Endodermal cell (in vitro differentiated cells): ENCODE data around the gene CHMP1B. TPM values are rescaled to one million over a fixed set of nuclear protein-coding genes. Genes with fewer than 3 reads are reported as not detected.

ENCODE experiments used
- DNase-seq: peaks from one replicate; pipeline ENCODE4 v3.0.0-alpha.2; 2017
- H3K27ac ChIP-seq: 2 replicates; pipeline ENCODE4 v1.5.1; 2013; ENCODE audit warnings: mild to moderate bottlenecking, low read depth, low read length, moderate library complexity
- H3K27me3 ChIP-seq: 2 replicates; pipeline ENCODE4 v1.6.1; 2013; ENCODE audit warnings: mild to moderate bottlenecking, low read length, moderate library complexity; ENCODE audit not compliant: insufficient read depth, control insufficient read depth, poor library complexity, severe bottlenecking
- H3K36me3 ChIP-seq: 2 replicates; pipeline ENCODE4 v1.7.0; 2013; ENCODE audit warnings: mild to moderate bottlenecking, low read length, moderate library complexity; ENCODE audit not compliant: control insufficient read depth, insufficient read depth
- H3K4me1 ChIP-seq: one replicate; pipeline ENCODE4 v1.7.0; 2013; ENCODE audit warnings: low read length; ENCODE audit not compliant: control insufficient read depth, insufficient read depth
- H3K4me3 ChIP-seq: 2 replicates; pipeline ENCODE4 v1.5.1; 2013; ENCODE audit warnings: mild to moderate bottlenecking, low read length, moderate library complexity
- H3K9ac ChIP-seq: 2 replicates; pipeline ENCODE4 v1.6.1; 2013; ENCODE audit warnings: mild to moderate bottlenecking, low read length, moderate library complexity; ENCODE audit not compliant: poor library complexity, severe bottlenecking; ENCODE audit errors: extremely low read depth
- H3K9me3 ChIP-seq: 2 replicates; pipeline ENCODE4 v1.6.1; 2013; ENCODE audit warnings: mild to moderate bottlenecking, low read length, moderate library complexity; ENCODE audit not compliant: control insufficient read depth
- H3K27ac Mint-ChIP-seq: 2 replicates; pipeline ENCODE4 v1.8.0; 2020; ENCODE audit warnings: mixed read lengths
- H3K27me3 Mint-ChIP-seq: 2 replicates; pipeline ENCODE4 v1.8.0; 2021; ENCODE audit warnings: mild to moderate bottlenecking, mixed read lengths; ENCODE audit not compliant: insufficient read depth
- H3K36me3 Mint-ChIP-seq: 2 replicates; pipeline ENCODE4 v1.8.0; 2020; ENCODE audit warnings: low read depth, mixed read lengths
- H3K4me1 Mint-ChIP-seq: 2 replicates; pipeline ENCODE4 v1.8.0; 2020; ENCODE audit warnings: mixed read lengths
- H3K4me3 Mint-ChIP-seq: 2 replicates; pipeline ENCODE4 v1.8.0; 2020; ENCODE audit warnings: mild to moderate bottlenecking, moderate library complexity, mixed read lengths
- H3K9me3 Mint-ChIP-seq: 2 replicates; pipeline ENCODE4 v1.8.0; 2020; ENCODE audit warnings: mild to moderate bottlenecking, mixed read lengths
- WGBS, 2 experiments: methylation state at CpG; one replicate each; pipeline versions ENCODE4 v1.1.5 to v1.1.7; 2013; ENCODE audit warnings: missing lambda C conversion rate in 2 of 2, mixed read lengths in 1 of 2; ENCODE audit not compliant: insufficient coverage in 1 of 2, insufficient read length in 1 of 2; 5-methylcytosine and 5-hydroxymethylcytosine counted together
- total RNA-seq, 2 donors: library from RNA; stranded (reverse); fragmentation: NEBNext Ultra II Directional in 1 of 2; extraction: Animal tissue kit (Norgen Biotek cat#: 25700) in 1 of 2; gene quantifications; 2 replicates in 1 of 2; 3 replicates in 1 of 2; pipeline ENCODE4 v1.2.1, GENCODE V29; 2021
- TF ChIP-seq, protein P1 (sequence below): fragments of 200-600 bp; sonication (generic); conservative IDR thresholded peaks from 2 replicates; pipeline ENCODE4 v1.5.0; 2021; ENCODE audit warnings: antibody characterized with exemption, mild to moderate bottlenecking

Gene CHMP1B
- total RNA-seq, 2 donors from 2014 or later: 35.3 to 35.8 TPM

DNA sequence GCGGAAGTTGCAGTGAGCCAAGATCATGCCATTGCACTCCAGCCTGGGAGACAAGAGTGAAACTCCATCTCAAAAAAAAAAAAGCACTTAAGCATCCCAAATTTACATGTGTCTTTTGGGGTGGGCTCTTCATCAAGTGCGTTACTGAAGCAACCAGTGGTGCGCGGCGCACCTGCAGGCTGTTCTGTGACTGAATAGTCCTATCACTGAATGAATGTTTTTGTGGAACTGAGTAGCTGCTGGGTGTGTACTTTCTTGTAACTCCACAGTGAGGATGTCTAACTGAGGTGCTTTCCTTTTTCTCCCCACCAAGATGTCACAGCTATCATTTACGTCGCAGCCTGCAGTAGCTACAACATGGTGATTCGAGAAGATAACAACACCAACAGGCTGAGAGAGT is 17.0 kb downstream of the CHMP1B start:
- H3K9me3 Mint-ChIP-seq: no peaks in the 10 kb centered on the region
- 95 to 96% methylated on average over 5 to 8 of the region's 8 CpGs for WGBS, 2 experiments
- Histone ChIP-seq H3K27me3 (no peaks in the 10 kb centered on the region), H3K9ac (no peak overlapping the region), H3K27ac (no peak overlapping the region), H3K4me1 (no peaks in the 10 kb centered on the region), H3K9me3 (no peaks in the 10 kb centered on the region), H3K36me3 (peaks cover 47% of the 10 kb centered on the region), H3K4me3 (no peak overlapping the region)
- no peak overlapping the region for H3K27ac Mint-ChIP-seq
- H3K4me1 Mint-ChIP-seq: no peaks in the 10 kb centered on the region
- peak; percentile 20 for DNase-seq
- peaks cover 58% of the 10 kb centered on the region for H3K36me3 Mint-ChIP-seq
- no peaks in the 10 kb centered on the region for H3K27me3 Mint-ChIP-seq
- H3K4me3 Mint-ChIP-seq: no peak overlapping the region
- TF ChIP-seq, protein P1, sequence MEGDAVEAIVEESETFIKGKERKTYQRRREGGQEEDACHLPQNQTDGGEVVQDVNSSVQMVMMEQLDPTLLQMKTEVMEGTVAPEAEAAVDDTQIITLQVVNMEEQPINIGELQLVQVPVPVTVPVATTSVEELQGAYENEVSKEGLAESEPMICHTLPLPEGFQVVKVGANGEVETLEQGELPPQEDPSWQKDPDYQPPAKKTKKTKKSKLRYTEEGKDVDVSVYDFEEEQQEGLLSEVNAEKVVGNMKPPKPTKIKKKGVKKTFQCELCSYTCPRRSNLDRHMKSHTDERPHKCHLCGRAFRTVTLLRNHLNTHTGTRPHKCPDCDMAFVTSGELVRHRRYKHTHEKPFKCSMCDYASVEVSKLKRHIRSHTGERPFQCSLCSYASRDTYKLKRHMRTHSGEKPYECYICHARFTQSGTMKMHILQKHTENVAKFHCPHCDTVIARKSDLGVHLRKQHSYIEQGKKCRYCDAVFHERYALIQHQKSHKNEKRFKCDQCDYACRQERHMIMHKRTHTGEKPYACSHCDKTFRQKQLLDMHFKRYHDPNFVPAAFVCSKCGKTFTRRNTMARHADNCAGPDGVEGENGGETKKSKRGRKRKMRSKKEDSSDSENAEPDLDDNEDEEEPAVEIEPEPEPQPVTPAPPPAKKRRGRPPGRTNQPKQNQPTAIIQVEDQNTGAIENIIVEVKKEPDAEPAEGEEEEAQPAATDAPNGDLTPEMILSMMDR: no peak

- H3K27ac ChIP-seq: no peak overlapping the region
- Mint-ChIP-seq H3K9me3 (peaks cover 14% of the 10 kb centered on the region), H3K27ac (no peak overlapping the region), H3K4me1 (no peaks in the 10 kb centered on the region), H3K4me3 (no peak overlapping the region), H3K36me3 (peaks cover 71% of the 10 kb centered on the region), H3K27me3 (no peaks in the 10 kb centered on the region)
- H3K9ac ChIP-seq: no peak overlapping the region
- TF ChIP-seq, protein P1: no peak
- H3K4me1 ChIP-seq: no peaks in the 10 kb centered on the region
- H3K27me3 ChIP-seq: no peaks in the 10 kb centered on the region
- DNase-seq: peak; percentile 12
- H3K9me3 ChIP-seq: peaks cover 18% of the 10 kb centered on the region
- no peak overlapping the region for H3K4me3 ChIP-seq
- peaks cover 65% of the 10 kb centered on the region for H3K36me3 ChIP-seq
- WGBS, 2 experiments: 94 to 100% methylated on average over 2 to 5 of the region's 5 CpGs
Measured at GRCh38 chr18:11871501-11871900, 20.3 kb downstream of the CHMP1B start.

GRCh38 chr18:11872479-11873136 is 21.4 kb downstream of the CHMP1B start:
- H3K4me1 ChIP-seq: no peaks in the 10 kb centered on the region
- H3K27me3 ChIP-seq: no peaks in the 10 kb centered on the region
- Mint-ChIP-seq H3K27ac (no peak overlapping the region), H3K4me3 (no peak overlapping the region), H3K36me3 (peaks cover 72% of the 10 kb centered on the region), H3K27me3 (no peaks in the 10 kb centered on the region), H3K4me1 (no peaks in the 10 kb centered on the region), H3K9me3 (peaks cover 14% of the 10 kb centered on the region)
- H3K27ac ChIP-seq: no peak overlapping the region
- peaks cover 18% of the 10 kb centered on the region for H3K9me3 ChIP-seq
- H3K36me3 ChIP-seq: peaks cover 64% of the 10 kb centered on the region
- TF ChIP-seq, protein P1: peak; percentile 67
- no peak overlapping the region for H3K4me3 ChIP-seq
- WGBS, 2 experiments: 83 to 91% methylated on average over 11 to 13 of the region's 13 CpGs
- H3K9ac ChIP-seq: no peak overlapping the region
- DNase-seq: peak; percentile 58
